WTC11 (cell line): Measurements from ENCODE around the gene EFNA5.

ENCODE experiments used
- ELF4 ChIP-seq: sonication (generic); formaldehyde crosslinking; IDR thresholded peaks from 2 replicates; pipeline ENCODE4 v1.8.1; 2022; ENCODE audit warnings: low read depth, mild to moderate bottlenecking, moderate library complexity, missing genetic modification reagents
- IRF2 ChIP-seq: sonication (generic); formaldehyde crosslinking; IDR thresholded peaks from 2 replicates; pipeline ENCODE4 v1.8.0; 2022; ENCODE audit warnings: low read depth, missing genetic modification reagents, borderline replicate concordance
- JUN ChIP-seq: sonication (generic); formaldehyde crosslinking; IDR thresholded peaks from 2 replicates; pipeline ENCODE4 v1.8.0; 2023; ENCODE audit warnings: mild to moderate bottlenecking, missing genetic modification reagents
- NR2C2 ChIP-seq: sonication (generic); formaldehyde crosslinking; IDR thresholded peaks from 2 replicates; pipeline ENCODE4 v1.8.0; 2022; ENCODE audit warnings: mild to moderate bottlenecking, missing genetic modification reagents
- RELA ChIP-seq: sonication (generic); formaldehyde crosslinking; IDR thresholded peaks from 2 replicates; pipeline ENCODE4 v1.8.1; 2022; ENCODE audit warnings: missing genetic modification reagents, mild to moderate bottlenecking, borderline replicate concordance
- SMAD4 ChIP-seq: sonication (generic); formaldehyde crosslinking; IDR thresholded peaks from 2 replicates; pipeline ENCODE4 v1.8.0; 2022; ENCODE audit warnings: mild to moderate bottlenecking, missing genetic modification reagents
- SP1 ChIP-seq: sonication (generic); formaldehyde crosslinking; conservative IDR thresholded peaks from 2 replicates; pipeline ENCODE4 v1.8.1; 2022; ENCODE audit warnings: missing genetic modification reagents
- TEAD4 ChIP-seq: sonication (generic); formaldehyde crosslinking; IDR thresholded peaks from 2 replicates; pipeline ENCODE4 v1.8.0; 2022; ENCODE audit warnings: mild to moderate bottlenecking, missing genetic modification reagents
- ZNF121 ChIP-seq: sonication (generic); formaldehyde crosslinking; IDR thresholded peaks from 2 replicates; pipeline ENCODE4 v1.8.0; 2023; ENCODE audit warnings: missing genetic modification reagents
- TF ChIP-seq, protein P1 (sequence below): sonication (generic); formaldehyde crosslinking; IDR thresholded peaks from 2 replicates; pipeline ENCODE4 v1.8.1; 2023; ENCODE audit warnings: mild to moderate bottlenecking, missing genetic modification reagents, moderate library complexity
- TF ChIP-seq, protein P2 (sequence below): sonication (generic); formaldehyde crosslinking; IDR thresholded peaks from 2 replicates; pipeline ENCODE4 v1.8.0; 2022; ENCODE audit warnings: mild to moderate bottlenecking, missing genetic modification reagents
- TF ChIP-seq, protein P3 (sequence below): sonication (generic); formaldehyde crosslinking; IDR thresholded peaks from 2 replicates; pipeline ENCODE4 v1.8.1; 2023; ENCODE audit warnings: mild to moderate bottlenecking, missing genetic modification reagents
- TF ChIP-seq, protein P4 (sequence below): fragments of 200-600 bp; IDR thresholded peaks from 2 replicates; pipeline ENCODE4 v1.8.0; 2022; ENCODE audit warnings: antibody characterized with exemption
- TF ChIP-seq, protein P5 (sequence below): sonication (generic); formaldehyde crosslinking; IDR thresholded peaks from 2 replicates; pipeline ENCODE4 v1.8.0; 2023; ENCODE audit warnings: mild to moderate bottlenecking, missing genetic modification reagents

DNA sequence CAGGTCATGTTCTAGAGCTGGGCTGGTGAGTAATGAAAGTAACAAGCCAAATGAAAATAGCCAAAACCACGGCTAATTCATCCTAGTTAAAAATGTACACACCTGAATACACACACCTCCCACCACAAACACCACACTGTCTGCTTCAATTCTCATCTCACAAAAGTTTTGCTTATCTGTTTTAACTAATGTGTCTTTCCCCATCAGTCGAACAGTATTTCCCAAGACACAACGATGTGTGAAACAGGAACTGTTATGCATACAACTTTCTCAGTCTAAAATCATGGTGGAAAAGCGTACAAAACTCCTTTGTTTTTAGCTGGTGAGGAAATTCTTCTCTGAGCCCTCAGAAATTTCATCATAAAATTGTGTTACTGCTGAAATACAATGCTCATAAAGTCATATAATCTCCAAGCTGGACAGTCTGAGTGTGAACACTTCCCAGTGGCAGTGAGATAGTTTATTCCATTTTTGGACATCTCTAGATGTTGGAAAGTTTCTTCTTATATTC lies 242.4 kb downstream of the EFNA5 start:
- TF ChIP-seq NR2C2 (CRISPR knock-in tag) = no peak
- TF ChIP-seq, protein P1, sequence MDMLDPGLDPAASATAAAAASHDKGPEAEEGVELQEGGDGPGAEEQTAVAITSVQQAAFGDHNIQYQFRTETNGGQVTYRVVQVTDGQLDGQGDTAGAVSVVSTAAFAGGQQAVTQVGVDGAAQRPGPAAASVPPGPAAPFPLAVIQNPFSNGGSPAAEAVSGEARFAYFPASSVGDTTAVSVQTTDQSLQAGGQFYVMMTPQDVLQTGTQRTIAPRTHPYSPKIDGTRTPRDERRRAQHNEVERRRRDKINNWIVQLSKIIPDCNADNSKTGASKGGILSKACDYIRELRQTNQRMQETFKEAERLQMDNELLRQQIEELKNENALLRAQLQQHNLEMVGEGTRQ (CRISPR knock-in tag) = no peak
- TF ChIP-seq SMAD4 (CRISPR knock-in tag) = no peak
- no peak for TF ChIP-seq ZNF121 (CRISPR knock-in tag)
- TF ChIP-seq, protein P2, sequence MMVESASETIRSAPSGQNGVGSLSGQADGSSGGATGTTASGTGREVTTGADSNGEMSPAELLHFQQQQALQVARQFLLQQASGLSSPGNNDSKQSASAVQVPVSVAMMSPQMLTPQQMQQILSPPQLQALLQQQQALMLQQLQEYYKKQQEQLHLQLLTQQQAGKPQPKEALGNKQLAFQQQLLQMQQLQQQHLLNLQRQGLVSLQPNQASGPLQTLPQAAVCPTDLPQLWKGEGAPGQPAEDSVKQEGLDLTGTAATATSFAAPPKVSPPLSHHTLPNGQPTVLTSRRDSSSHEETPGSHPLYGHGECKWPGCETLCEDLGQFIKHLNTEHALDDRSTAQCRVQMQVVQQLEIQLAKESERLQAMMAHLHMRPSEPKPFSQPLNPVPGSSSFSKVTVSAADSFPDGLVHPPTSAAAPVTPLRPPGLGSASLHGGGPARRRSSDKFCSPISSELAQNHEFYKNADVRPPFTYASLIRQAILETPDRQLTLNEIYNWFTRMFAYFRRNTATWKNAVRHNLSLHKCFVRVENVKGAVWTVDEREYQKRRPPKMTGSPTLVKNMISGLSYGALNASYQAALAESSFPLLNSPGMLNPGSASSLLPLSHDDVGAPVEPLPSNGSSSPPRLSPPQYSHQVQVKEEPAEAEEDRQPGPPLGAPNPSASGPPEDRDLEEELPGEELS (CRISPR knock-in tag) = no peak
- TF ChIP-seq, protein P3, sequence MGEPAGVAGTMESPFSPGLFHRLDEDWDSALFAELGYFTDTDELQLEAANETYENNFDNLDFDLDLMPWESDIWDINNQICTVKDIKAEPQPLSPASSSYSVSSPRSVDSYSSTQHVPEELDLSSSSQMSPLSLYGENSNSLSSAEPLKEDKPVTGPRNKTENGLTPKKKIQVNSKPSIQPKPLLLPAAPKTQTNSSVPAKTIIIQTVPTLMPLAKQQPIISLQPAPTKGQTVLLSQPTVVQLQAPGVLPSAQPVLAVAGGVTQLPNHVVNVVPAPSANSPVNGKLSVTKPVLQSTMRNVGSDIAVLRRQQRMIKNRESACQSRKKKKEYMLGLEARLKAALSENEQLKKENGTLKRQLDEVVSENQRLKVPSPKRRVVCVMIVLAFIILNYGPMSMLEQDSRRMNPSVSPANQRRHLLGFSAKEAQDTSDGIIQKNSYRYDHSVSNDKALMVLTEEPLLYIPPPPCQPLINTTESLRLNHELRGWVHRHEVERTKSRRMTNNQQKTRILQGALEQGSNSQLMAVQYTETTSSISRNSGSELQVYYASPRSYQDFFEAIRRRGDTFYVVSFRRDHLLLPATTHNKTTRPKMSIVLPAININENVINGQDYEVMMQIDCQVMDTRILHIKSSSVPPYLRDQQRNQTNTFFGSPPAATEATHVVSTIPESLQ (CRISPR knock-in tag) = no peak
- TF ChIP-seq, protein P4, sequence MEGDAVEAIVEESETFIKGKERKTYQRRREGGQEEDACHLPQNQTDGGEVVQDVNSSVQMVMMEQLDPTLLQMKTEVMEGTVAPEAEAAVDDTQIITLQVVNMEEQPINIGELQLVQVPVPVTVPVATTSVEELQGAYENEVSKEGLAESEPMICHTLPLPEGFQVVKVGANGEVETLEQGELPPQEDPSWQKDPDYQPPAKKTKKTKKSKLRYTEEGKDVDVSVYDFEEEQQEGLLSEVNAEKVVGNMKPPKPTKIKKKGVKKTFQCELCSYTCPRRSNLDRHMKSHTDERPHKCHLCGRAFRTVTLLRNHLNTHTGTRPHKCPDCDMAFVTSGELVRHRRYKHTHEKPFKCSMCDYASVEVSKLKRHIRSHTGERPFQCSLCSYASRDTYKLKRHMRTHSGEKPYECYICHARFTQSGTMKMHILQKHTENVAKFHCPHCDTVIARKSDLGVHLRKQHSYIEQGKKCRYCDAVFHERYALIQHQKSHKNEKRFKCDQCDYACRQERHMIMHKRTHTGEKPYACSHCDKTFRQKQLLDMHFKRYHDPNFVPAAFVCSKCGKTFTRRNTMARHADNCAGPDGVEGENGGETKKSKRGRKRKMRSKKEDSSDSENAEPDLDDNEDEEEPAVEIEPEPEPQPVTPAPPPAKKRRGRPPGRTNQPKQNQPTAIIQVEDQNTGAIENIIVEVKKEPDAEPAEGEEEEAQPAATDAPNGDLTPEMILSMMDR = no peak
- no peak for TF ChIP-seq ELF4 (CRISPR knock-in tag)
- TF ChIP-seq TEAD4 (CRISPR knock-in tag) = no peak
- TF ChIP-seq IRF2 = no peak
- TF ChIP-seq RELA = no peak
- TF ChIP-seq, protein P5, sequence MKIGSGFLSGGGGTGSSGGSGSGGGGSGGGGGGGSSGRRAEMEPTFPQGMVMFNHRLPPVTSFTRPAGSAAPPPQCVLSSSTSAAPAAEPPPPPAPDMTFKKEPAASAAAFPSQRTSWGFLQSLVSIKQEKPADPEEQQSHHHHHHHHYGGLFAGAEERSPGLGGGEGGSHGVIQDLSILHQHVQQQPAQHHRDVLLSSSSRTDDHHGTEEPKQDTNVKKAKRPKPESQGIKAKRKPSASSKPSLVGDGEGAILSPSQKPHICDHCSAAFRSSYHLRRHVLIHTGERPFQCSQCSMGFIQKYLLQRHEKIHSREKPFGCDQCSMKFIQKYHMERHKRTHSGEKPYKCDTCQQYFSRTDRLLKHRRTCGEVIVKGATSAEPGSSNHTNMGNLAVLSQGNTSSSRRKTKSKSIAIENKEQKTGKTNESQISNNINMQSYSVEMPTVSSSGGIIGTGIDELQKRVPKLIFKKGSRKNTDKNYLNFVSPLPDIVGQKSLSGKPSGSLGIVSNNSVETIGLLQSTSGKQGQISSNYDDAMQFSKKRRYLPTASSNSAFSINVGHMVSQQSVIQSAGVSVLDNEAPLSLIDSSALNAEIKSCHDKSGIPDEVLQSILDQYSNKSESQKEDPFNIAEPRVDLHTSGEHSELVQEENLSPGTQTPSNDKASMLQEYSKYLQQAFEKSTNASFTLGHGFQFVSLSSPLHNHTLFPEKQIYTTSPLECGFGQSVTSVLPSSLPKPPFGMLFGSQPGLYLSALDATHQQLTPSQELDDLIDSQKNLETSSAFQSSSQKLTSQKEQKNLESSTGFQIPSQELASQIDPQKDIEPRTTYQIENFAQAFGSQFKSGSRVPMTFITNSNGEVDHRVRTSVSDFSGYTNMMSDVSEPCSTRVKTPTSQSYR (CRISPR knock-in tag) = no peak
- TF ChIP-seq SP1 (CRISPR knock-in tag) = no peak
- no peak for TF ChIP-seq JUN
